Measurements from ENCODE around the gene NETO2. TPM values are rescaled to one million over a fixed set of nuclear protein-coding genes. Genes with fewer than 3 reads are reported as not detected.

Gene NETO2
- total and polyA plus RNA-seq, 9 of the 15 experiments (the other 6 are each of a cell fraction or from before 2014, with no cell fraction given): 4.1 to 37.0 (median 22.2) TPM

- Histone ChIP-seq H3K27ac (ENCODE audit: extremely low read depth, low read depth, low read length) (peak overlapping the region; percentile 81), H3K4me3 (peak overlapping the region; percentile 64), H3K79me2 (ENCODE audit: control insufficient read depth, insufficient read depth, low read length) (peaks cover 54% of the 10 kb centered on the region), H3K9me3 (replicated peaks; ENCODE audit: control insufficient read depth, insufficient read depth, low read depth, low read length) (0 out of 2 replicates have a peak, but pooled peaks cover 2% of the 10 kb centered on the region), H2AFZ (ENCODE audit: low read depth, low read length) (peak overlapping the region; percentile 87), H3K4me2 (ENCODE audit: insufficient read depth, low read length) (peak overlapping the region; percentile 86), H3K36me3 (ENCODE audit: control insufficient read depth, insufficient read depth, low read length) (peaks cover 8% of the 10 kb centered on the region; the same call in 1 of the 3 replicates), H4K20me1 (replicated peaks; ENCODE audit: control insufficient read depth, insufficient read depth, low read length) (no peaks in the 10 kb centered on the region; the same call in none of the 2 replicates), H3K4me1 (replicated peaks in 1 of 2; ENCODE audit: control insufficient read depth in 2 of 2, insufficient read depth in 2 of 2, low read length in 2 of 2) (peaks cover 7 to 25% of the 10 kb centered on the region in 2 experiments; a peak in 4 of 5 replicates), H3K27me3 (ENCODE audit: control insufficient read depth in 2 of 2, insufficient read depth in 2 of 2, low read length in 2 of 2) (no peaks in the 10 kb centered on the region), H3K9ac (ENCODE audit: insufficient read depth in 1 of 2, low read depth in 2 of 2, low read length in 2 of 2) (peak overlapping the region; percentile 71 to 98), H3K9me1 (ENCODE audit: control insufficient read depth, insufficient read depth, low read length) (no peaks in the 10 kb centered on the region)
- WGBS (ENCODE audit: insufficient coverage, low coverage, missing lambda C conversion rate): under 1% methylated on average over 76 of the region's 111 CpGs
- ChIA-PET CTCF (ENCODE audit: low intra/inter-chr PET ratio) (interaction anchor here (0.7 to 2.0 kb wide), 6 partner anchors 20 to 1022 kb away, joined by 3 to 6 read pairs (median 4); no protein-coding TSS in a partner anchor), POLR2A (interaction anchor here (0.6 to 0.9 kb wide), 6 partner anchors 38 to 980 kb away, joined by 3 to 4 read pairs (median 3); no protein-coding TSS in a partner anchor)
- in situ Hi-C loops (cut with MboI) (no loop called here), intact Hi-C loops (cut with micrococcal nuclease) (loop anchor here (1.0 to 5.0 kb wide), 3 partner anchors 319 to 1013 kb away; partner anchors contain the start of genes ITFG1 and PHKB)
- ATAC-seq: peak; percentile 93
- no peak for FAIRE-seq
- peak; percentile 81 to 90 (median 86) for DNase-seq (ENCODE audit: extremely low read depth in 1 of 4, low spot score in 3 of 4)
- BruUV-seq (replicated peaks): no TSS peak
- no peak for TF ChIP-seq CHD2 (IDR thresholded peaks at IDR 0.05; ENCODE audit: low read depth, low read length)
- TF ChIP-seq ZNF140 (CRISPR knock-in tag; IDR thresholded peaks at IDR 0.05): no peak
- TF ChIP-seq SRSF7 (optimal IDR thresholded peaks at IDR 0.05; ENCODE audit: low read depth, low read length): no peak
- TF ChIP-seq ZNF75A (CRISPR knock-in tag; IDR thresholded peaks at IDR 0.05): no peak
- no peak for TF ChIP-seq PRPF4 (IDR thresholded peaks at IDR 0.05; ENCODE audit: insufficient read depth, low read depth, low read length, poor library complexity, severe bottlenecking)
- TF ChIP-seq RBBP5 (IDR thresholded peaks at IDR 0.05; ENCODE audit: borderline replicate concordance, insufficient read depth, low read length, poor library complexity, severe bottlenecking): peak; percentile 87
- no peak for TF ChIP-seq ZNF584 (CRISPR knock-in tag; IDR thresholded peaks at IDR 0.05; ENCODE audit: low read depth)
- no peak for TF ChIP-seq MCM5 (IDR thresholded peaks at IDR 0.05; ENCODE audit: low read depth)
- TF ChIP-seq ZFX (CRISPR knock-in tag; IDR thresholded peaks at IDR 0.05): peak; percentile 82
- TF ChIP-seq OTX1 (CRISPR knock-in tag; IDR thresholded peaks at IDR 0.05): no peak
- TF ChIP-seq MAZ (CRISPR knock-in tag; conservative IDR thresholded peaks at IDR 0.05 in 1 of 2, IDR thresholded peaks at IDR 0.05 in 1 of 2): peak in 1 of 2 experiments; percentile 46; a peak in 2 of 4 replicates
- no peak for TF ChIP-seq E2F8 (IDR thresholded peaks at IDR 0.05; ENCODE audit: low read depth, partially characterized antibody)
Measured at GRCh38 chr16:47142821-47143676, 696 bp downstream of the NETO2 start.
